ENCODE measurements around the gene CCDC69. TPM values are rescaled to one million over a fixed set of nuclear protein-coding genes. Genes with fewer than 3 reads are reported as not detected.
"Not testable (repeated sequence)": the region's sequence is repeated elsewhere in the genome, so short reads cannot be mapped to it uniquely, and the experiment has no call there.

CCDC69 gene
- total RNA-seq, 2 donors from 2014 or later, result 70.6 to 72.4 TPM

DNA sequence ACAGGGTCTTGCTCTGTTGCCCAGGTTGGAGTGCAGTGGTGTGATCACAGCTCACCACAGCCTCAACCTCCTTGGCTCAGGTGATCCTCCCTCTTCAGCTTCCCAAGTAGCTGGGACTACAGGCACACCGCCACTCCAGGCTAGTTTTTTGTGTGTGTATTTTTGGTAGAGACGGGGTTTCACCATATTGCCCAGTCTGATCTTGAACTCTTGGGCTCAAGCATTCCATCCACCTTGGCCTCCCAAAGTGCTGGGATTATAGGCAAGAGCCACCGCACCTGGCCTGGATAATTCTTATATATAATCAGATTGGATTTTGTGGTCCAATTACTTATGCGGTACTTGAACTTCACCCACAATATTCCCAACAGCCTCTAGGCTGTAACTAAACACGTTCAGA is 19.8 kb downstream of the CCDC69 start:
- peak; percentile 23 for DNase-seq (ENCODE audit: low spot score)
- intact Hi-C loops (cut with DNase I), result no loop called here

DNA sequence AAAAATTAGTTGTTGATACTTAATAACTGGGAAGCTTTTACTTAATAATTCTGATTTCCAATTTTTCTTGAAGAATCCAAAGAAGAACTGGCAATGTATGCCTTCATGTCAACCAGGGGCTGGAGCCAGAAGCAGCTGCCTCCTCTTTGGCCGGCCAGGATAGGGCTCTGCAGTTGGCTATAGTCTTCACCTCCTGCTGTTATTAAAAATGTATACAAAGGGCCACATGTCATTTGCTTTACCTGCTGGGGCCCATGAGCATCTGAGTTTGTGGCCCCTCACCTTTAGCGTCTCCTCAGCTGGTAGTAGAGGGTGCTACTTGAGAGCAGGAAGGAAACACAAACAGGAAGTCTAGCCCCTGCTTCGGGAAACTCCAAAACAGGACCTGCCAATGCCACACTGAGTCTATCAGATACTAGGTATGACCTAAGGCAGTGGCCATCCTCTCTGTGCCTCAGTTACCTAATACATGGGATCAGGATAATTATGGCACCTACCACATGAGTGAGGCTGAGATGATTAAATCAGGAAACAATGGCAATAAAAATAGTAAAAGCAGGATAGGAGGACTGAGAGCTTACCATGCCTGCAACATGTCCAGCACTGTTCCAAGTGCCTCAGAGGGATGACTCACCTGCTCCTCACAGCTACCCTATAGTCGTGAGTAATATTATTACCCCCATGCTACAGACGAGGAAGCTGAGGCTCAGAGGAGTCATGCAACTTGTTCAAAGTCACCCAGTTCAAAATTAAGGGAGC is 21.3 kb downstream of the CCDC69 start:
- intact Hi-C loops (cut with DNase I), result no loop called here
- DNase-seq (ENCODE audit: low spot score), result peak; percentile 6

DNA sequence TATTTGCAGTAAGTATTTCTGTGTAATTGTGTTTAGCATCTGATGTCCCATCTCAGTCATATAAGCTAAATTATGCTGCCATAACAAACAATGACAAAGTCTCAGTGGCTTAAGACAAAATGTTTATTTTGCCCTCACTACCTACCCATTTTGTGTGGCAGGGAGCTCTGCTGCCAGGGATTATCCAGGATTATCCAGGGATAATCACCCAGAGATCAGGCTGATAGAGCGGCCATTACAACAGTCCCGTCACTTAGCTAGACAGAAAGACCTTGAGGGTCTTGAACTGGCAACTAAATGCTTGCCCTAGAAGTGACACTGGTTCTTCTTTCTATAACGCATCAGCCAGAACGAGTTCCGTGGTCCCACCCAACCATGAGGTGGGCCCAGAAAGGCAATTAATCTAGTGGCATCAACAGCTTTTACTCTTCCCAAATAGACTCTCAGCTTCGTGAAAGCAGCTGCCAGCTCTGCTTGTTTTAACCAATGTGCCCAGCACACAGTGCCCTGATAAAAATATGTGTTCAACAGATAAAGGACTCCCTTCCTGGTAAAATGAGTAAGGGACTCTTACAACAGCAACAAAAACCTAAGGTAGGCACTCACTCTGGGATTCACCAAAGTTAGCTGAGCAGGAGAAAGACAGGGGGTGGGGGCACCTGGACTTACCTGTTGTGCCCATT is 22.8 kb downstream of the CCDC69 start:
- DNase-seq (ENCODE audit: low spot score), result peak; percentile 14
- intact Hi-C loops (cut with DNase I), result no loop called here

DNA sequence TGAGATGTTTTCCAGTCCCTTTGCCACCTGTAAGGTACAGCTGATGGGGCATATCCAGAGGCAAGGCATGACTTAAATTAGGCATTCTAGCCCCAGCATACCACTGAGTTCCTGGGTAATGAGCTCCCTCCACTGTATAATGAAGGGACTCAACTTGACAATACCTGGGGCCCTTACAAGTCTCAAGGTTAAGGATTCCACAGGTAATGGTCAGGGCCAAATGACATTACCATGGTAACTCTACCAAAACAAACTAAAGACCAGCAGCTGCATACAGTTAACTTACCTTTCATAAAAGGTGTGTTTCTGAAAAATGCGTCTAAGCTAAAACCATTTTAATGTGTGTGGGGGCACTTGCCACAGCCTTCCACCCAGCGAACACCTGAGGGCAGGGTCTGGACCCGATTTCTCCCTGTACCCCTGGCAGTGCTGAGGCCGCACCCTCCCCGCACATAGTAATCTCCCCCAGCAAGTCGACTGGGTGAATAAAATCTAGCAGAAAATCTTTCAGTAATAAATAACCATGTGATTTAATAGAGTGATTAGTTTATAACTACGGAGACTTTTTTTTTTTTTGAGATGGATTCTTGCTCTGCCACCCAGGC is 24.2 kb downstream of the CCDC69 start:
- no peak for DNase-seq (ENCODE audit: low spot score)

DNA sequence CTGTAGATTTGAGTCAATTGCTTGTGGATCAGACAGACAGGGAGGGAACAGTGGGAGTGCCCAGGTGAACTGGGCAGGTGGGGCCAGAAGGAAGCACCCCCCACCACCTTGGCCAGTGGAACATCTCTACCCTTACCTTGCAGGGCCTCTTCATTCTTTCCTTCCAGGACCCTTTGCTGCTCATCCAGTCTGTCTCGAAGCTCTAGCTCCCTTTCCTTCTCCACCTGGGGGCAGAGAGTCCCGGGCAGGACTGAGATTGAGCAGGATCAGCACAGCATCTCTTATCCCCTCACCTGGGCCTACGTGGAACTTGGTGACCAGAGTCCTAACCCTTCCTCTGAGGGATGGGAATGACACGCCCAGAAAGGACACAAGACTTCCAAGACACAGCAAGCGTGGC is 25.0 kb downstream of the CCDC69 start:
- peak; percentile 29 for DNase-seq (ENCODE audit: low spot score)
- intact Hi-C loops (cut with DNase I), result no loop called here

More for the DNA sequence above, 24.2 kb downstream of the CCDC69 start:
- intact Hi-C loops (cut with DNase I), result no loop called here

DNA sequence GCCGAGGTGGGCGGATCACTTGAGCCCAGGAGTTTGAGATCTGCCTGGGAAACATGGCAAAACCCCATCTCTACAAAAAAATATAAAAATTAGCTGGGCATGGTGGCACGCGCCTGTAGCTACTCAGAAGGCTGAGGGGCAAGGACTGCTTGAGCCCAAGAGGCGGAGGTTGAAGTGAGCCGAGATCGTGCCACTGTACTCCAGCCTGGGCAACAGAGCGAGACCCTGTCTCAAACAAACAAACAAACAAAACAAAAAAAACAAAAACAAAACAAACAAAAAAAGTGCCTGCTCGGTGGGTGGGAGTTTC is 26.6 kb downstream of the CCDC69 start:
- intact Hi-C loops (cut with DNase I), result not testable (repeated sequence)
- DNase-seq (ENCODE audit: low spot score), result peak; percentile 17

DNA sequence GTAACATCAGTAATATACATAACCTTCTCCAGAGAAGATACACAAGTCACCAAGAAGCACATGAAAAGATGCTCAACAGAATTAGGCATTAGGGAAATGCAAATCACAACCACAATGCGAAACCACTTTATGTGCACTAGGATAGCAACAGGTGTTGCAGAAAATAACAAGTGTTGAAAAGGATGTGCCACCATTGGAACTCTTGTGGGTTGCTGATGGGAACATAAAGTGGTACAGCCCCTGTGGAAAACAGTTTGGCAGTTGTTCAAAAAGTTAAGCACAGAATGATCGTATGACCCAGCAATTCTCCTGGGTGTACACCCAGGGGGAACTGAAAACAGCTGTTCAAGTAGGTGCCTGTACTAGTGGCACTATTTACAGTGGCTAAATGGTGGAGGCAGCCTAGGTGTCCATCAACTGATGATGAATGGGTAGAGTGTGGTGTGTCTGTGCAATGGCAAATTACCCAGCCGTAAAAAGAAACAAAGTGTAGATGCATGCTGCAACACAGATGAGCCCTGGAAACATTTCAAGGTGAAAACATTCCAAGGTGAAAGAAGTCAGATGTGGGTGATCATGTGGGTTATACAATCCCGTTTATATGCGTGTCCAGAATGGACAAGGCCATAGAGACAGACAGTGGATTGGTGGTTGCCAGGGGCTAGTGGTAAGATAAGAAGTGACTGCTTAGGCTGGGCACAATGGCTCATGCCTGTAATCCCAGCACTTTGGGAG is 27.2 kb downstream of the CCDC69 start:
- intact Hi-C loops (cut with DNase I), result no loop called here
- DNase-seq (ENCODE audit: low spot score), result no peak

DNA sequence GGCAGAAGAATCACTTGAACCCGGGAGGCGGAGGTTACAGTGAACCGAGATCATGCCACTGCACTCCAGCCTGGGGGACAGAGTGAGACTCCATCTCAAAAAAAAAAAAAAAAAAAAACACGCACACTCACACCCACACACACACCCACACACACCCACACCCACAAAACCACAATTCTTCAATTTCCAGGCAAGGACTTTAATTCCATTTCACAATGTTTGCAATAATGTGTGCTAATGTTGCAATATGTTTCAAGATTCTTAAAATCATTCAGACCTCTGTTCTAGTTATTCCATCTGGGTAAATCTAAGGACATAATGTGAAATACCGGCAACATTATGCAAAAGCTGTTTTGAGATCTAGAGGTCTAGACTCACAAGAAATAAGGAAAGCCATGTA is 28.3 kb downstream of the CCDC69 start:
- intact Hi-C loops (cut with DNase I), result no loop called here
- no peak for DNase-seq (ENCODE audit: low spot score)

DNA sequence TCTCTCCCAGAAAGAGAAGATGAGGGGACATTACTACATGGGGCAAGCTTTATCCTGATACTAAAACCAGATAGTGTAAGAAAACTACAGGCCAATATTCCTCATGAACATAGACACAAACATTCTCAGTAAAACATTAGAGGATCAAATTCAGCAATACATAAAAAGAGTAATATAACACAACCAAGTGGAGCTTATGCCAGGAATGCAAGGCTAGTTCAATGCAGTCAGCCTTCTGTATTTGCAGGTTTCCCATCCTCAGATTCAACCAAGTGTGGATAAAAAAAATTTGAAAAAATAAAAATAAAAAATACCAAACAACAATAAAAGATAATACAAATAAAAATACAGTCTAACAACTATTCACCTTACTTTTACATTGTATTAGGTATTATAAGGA is 31.3 kb downstream of the CCDC69 start:
- no peak for DNase-seq (ENCODE audit: low spot score)
- intact Hi-C loops (cut with DNase I), result no loop called here

DNA sequence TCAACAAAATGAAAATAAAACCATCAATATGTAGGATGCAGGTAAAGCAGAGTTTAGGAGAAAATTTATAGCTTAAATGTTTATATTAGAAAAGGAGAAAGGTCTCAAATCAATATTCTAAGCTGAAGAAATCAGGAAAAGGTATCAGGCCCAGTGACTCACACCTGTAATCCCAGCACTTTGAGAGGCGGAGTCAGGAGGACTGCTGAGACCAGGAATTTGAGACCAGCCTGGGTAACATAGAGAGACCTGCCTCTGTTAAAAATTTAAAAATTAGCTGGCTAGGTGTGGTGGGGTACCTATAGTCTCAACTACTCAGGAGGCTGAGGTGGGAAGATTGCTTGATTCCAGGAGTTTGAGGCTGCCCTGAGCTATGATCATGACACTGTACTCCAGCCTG is 32.2 kb downstream of the CCDC69 start:
- intact Hi-C loops (cut with DNase I), result no loop called here
- no peak for DNase-seq (ENCODE audit: low spot score)

DNA sequence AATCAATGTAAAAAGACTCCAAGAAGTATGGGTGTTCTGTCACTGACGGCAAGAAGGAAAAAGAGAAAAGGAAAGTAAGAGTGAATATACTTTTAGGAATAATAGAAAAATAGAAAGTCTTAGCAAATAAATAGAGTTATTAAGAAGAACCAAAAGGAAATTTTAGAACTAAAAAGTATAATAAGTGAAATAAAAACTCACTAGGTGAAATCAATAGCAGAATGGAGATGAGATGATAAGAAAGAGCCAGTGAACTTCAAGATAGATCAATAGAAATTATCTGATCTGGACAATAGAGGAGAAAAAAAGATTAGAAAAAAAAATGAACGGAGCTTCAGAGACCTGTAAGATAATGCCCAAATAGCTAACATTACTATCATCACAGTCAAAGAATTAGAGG is 34.7 kb downstream of the CCDC69 start:
- DNase-seq (ENCODE audit: low spot score), result no peak
- intact Hi-C loops (cut with DNase I), result no loop called here

DNA sequence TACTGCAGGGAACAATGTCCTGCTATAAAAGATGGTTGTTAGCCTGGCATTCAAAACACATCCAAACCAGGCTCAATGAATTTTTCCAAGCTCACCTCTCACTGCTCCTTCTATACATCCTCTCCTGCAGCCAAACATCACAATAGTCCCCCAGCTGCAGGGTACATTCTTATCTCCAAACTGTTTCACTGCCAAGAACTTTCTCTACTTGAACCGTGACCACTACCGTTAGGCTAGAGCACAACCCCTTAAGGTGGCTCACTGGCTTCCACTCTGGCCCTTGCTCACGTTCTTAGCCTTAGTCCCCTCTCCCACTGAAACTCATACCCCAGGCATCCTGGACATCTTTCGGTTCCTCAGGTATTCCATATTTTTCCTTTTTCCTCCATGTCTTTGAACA is 37.4 kb downstream of the CCDC69 start:
- intact Hi-C loops (cut with DNase I), result no loop called here
- no peak for DNase-seq (ENCODE audit: low spot score)

DNA sequence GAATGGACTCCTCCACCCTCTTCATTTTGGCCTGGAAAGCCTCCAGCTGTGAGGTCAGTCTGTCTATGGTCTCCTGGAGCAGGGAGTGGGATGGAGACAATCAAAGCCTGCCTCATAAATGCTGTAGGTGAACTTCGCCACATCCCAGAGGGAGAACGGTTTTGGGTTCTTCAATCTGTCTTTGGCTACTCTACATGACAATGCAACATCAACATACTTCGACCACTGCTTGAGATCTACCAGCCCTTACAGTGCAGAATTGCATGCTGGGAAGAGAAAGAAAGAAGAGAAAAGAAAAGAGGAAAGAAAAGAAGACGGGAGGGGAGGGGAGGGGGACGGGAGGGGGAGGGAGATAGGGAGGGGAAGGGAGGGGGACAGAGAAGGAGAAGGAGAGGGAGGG is 37.8 kb downstream of the CCDC69 start:
- DNase-seq (ENCODE audit: low spot score), result no peak
- intact Hi-C loops (cut with DNase I), result no loop called here

DNA sequence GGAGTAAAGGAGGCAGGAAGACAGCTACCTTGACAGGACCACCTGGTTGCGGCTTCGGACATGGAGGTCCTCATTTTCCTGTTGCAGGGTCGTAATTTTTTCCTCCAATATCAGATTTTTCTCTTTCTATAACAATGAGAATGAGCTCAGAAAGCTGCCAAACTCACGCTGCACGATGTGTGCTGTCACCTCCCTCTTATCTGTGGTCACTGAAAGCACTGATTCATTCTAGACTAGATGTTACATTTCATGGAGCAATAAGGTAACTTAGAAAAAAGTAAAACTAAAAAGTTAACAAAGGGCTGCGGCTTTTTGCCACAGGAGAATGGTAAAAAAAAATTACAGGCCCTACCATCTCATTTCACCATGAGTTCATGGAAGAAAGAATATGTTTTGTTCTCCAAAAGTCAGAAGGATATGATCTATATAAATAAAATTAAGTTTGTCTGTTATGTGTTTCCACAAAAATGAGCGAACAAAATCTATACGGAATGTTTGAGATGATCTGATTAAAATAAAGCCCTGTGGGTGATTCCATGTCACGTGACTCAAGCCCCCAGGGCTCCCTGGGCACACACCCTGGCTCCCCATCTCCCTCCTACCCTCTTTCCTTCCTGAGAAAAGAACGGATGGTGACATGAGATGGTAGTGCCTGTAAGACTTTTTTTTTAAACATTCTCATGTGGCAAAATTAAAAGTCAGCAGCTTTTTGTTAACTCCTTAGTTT is 39.4 kb downstream of the CCDC69 start:
- intact Hi-C loops (cut with DNase I), result loop anchor here in 1 of 2 donors (1.0 kb wide), 1 partner anchor 43 kb away; no protein-coding TSS in a partner anchor
- no peak for DNase-seq (ENCODE audit: low spot score)

DNA sequence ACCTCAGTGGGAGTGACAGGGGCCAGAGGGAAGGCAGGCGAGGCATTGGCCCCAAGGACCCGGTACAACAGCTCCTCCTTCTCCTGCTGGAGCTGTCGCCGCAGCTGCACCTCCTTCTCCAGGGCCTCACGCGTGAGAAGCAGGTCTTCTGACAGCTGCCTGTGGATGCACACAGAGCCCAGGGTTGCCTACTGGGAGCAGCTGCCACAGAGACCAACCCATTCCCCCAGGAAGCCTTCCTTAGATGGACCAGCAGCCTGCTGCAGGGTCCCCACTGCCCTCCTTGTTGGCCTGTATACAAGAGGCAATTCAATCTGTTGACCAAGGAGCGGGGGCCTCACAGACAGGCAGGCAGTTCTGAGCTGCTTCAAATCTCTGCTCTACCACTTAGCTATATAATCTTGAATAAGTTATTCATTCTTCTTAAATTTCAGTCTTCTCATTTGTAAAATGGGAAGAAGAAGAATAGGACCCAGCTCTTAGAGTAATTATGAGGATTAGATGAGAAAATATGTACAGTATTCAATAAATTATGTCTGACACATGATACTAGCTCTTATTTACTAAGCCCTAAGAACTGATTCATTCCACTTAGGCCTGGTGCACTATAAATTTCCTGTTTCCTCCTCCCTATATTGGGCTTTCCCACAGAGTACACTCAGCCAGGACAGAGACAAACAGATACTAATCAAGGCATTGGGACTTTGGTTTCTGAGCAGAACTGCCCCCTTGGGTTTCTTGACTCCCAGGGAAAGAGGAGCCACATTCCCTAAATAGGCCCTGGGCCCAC is 40.2 kb downstream of the CCDC69 start:
- intact Hi-C loops (cut with DNase I), result no loop called here
- DNase-seq (ENCODE audit: low spot score), result no peak

DNA sequence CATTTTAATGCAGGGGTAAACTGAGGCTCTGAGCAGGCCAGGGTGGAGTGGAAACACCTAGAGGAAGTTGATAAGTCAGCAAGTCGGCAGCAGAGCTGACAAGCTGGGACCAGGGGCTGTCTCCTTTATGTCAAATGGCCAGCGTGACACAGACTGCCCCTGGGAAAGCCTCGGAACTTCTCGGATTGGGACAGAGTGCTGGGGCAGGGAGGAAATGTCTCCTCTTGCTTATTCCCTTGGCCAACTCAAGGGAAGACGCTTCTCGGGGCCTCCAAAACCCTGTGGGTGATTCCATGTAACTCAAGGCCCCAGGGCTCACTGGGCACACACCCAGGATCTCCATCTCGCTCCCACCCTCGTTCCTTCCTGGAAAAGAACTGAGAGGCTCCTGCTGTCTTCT is 40.9 kb downstream of the CCDC69 start:
- intact Hi-C loops (cut with DNase I), result no loop called here
- DNase-seq (ENCODE audit: low spot score), result no peak

DNA sequence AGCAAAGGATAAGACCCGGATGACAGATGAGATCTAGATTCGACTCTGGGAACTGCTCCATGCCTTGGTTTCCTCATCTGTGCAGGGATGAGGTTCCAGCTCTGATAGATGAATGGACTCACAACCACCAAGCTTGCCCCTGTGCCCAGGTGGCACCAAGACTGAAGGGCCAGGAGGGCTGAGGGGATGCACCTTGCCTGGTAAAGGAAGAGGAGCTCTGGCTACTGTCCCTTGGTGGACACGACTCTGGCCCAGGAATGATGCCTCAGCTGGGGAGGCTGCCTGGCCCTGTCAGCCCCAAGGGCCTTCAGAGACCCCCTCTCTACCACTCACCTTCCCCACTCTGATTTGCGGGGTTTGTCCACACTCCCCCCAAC is 41.4 kb downstream of the CCDC69 start:
- no peak for DNase-seq (ENCODE audit: low spot score)
- intact Hi-C loops (cut with DNase I), result no loop called here

DNA sequence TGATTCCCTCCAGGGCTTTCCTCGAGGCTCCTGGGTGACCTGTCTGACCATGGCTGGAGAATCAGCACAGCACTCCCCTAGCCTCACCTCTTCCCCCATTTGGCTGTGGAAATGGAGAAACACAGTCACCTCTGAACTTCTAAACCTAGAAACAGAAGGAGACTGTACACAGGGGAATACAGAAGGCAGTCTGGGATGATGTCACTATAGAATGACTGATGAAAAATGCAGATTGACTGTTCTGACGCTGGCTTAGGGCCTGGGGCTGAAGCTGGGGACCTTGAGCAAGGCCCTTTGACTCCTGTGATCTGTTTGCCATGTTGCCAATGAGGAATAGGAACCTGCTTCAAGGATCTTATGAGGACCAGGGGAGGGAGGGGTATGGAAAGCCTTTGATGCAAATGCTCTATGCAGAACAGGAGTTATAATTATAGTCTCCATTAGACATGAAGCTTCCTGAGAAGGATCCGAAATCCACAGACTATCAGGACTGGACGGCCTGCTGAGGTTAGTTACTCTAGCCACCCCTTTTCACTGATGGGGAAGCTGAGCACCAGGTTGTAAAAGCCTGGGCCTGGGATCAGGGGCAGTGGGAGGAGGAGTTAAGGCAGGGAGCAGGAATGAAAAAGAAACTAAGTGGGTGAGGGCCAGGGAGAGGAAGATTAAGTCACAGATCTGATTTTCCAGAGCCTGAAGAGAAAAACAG is 41.9 kb downstream of the CCDC69 start:
- intact Hi-C loops (cut with DNase I), result no loop called here
- DNase-seq (ENCODE audit: low spot score), result no peak

All from posterior vena cava (tissue), 2 donors.